Smooth muscle cell (in vitro differentiated cells): Measurements from ENCODE around the gene ZNF521. TPM values are rescaled to one million over a fixed set of nuclear protein-coding genes. Genes with fewer than 3 reads are reported as not detected.

Experiments used
- DNase-seq: peaks from one replicate; lab custom pipeline; 2025; ENCODE audit not compliant: unreplicated experiment; lab: John Stamatoyannopoulos, UW
- H2AFZ ChIP-seq: fragments of 200-600 bp; sonication (generic); 2 replicates; pipeline ENCODE4 v1.6.0; 2016; ENCODE audit warnings: antibody characterized with exemption, low read depth, mild to moderate bottlenecking
- H3F3A ChIP-seq: fragments of 200-600 bp; sonication (generic); 2 replicates; pipeline ENCODE4 v1.6.0; 2017; ENCODE audit warnings: antibody characterized with exemption, low read depth
- H3K27ac ChIP-seq: fragments of 200-600 bp; sonication (generic); 2 replicates; pipeline ENCODE4 v1.5.1; 2016; ENCODE audit warnings: low read depth, mild to moderate bottlenecking
- H3K27me3 ChIP-seq: fragments of 200-600 bp; sonication (generic); 2 replicates; pipeline ENCODE4 v1.6.1; 2016; ENCODE audit warnings: low read depth, mild to moderate bottlenecking
- H3K36me3 ChIP-seq: fragments of 200-600 bp; sonication (generic); 2 replicates; pipeline ENCODE4 v1.5.1; 2016; ENCODE audit warnings: low read depth
- H3K4me1 ChIP-seq: fragments of 200-600 bp; sonication (generic); 2 replicates; pipeline ENCODE4 v1.5.1; 2016; ENCODE audit warnings: low read depth
- H3K4me2 ChIP-seq: fragments of 200-600 bp; sonication (generic); 2 replicates; pipeline ENCODE4 v1.6.0; 2016; ENCODE audit warnings: mild to moderate bottlenecking
- H3K4me3 ChIP-seq: fragments of 200-600 bp; sonication (generic); 2 replicates; pipeline ENCODE4 v1.5.1; 2016; ENCODE audit warnings: mild to moderate bottlenecking
- H3K79me2 ChIP-seq: fragments of 200-600 bp; sonication (generic); 2 replicates; pipeline ENCODE4 v1.6.0; 2016; ENCODE audit warnings: low read depth, mild to moderate bottlenecking
- H3K9ac ChIP-seq: fragments of 200-600 bp; sonication (generic); 2 replicates; pipeline ENCODE4 v1.6.0; 2016; ENCODE audit warnings: low read depth
- H3K9me3 ChIP-seq: fragments of 200-600 bp; sonication (generic); replicated peaks from 2 replicates; pipeline ENCODE4 v1.5.1; 2016; ENCODE audit warnings: low read depth
- H4K20me1 ChIP-seq: fragments of 200-600 bp; sonication (generic); 2 replicates; pipeline ENCODE4 v1.6.0; 2016; ENCODE audit warnings: low read depth
- WGBS: methylation state at CpG from one replicate; pipeline ENCODE4 v1.1.7; 2016; ENCODE audit warnings: low lambda C conversion rate; 5-methylcytosine and 5-hydroxymethylcytosine counted together
- polyA plus RNA-seq: library from polyadenylated mRNA; unstranded; fragments of >200 nt; fragmentation: Nextera tagmentation; extraction: Ambion mirVana; gene quantifications from 2 replicates; pipeline ENCODE4 v1.2.1, GENCODE V29; 2016
- total RNA-seq: library from RNA; depleted of rRNA; stranded (reverse); fragments of >200 nt; gene quantifications from 2 replicates; pipeline ENCODE4 v1.2.3, GENCODE V29; 2014
- TF ChIP-seq, protein P1 (sequence below): fragments of 200-600 bp; sonication (generic); IDR thresholded peaks from 2 replicates; pipeline ENCODE4 v1.5.1; 2017; ENCODE audit warnings: borderline replicate concordance, mild to moderate bottlenecking, antibody characterized with exemption; ENCODE audit not compliant: insufficient read depth, poor library complexity, severe bottlenecking

The ZNF521 gene
- total and polyA plus RNA-seq, 2 experiments from 2014 or later = 19.9 to 36.4 TPM

DNA sequence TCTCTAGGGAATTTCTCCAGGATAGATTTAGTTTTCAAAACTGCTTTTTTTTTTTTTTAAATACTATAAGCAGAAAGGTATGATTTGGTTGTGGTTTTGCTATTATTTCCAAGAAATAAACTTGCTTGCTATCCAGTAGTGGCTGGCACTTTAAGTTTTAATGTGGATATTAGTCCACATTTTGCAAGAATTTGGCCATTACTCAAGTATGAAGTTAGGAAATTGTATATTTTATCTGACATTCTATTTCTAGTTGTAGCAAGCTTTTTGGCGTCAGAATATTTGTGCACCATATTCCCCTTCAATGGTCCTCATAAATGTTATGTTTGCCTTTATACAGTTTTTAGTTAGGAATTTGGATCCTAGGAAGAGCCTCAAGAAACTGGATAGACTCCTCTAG is 226.3 kb downstream of the ZNF521 start:
- Histone ChIP-seq H3K27ac (no peak overlapping the region), H3K4me2 (no peak overlapping the region), H4K20me1 (peaks cover 4% of the 10 kb centered on the region), H2AFZ (no peak overlapping the region), H3K36me3 (no peaks in the 10 kb centered on the region), H3K9me3 (no peaks in the 10 kb centered on the region), H3K9ac (no peak overlapping the region), H3F3A (no peaks in the 10 kb centered on the region), H3K27me3 (no peaks in the 10 kb centered on the region), H3K79me2 (peaks cover 4% of the 10 kb centered on the region), H3K4me1 (no peaks in the 10 kb centered on the region), H3K4me3 (no peak overlapping the region)
- TF ChIP-seq, protein P1, sequence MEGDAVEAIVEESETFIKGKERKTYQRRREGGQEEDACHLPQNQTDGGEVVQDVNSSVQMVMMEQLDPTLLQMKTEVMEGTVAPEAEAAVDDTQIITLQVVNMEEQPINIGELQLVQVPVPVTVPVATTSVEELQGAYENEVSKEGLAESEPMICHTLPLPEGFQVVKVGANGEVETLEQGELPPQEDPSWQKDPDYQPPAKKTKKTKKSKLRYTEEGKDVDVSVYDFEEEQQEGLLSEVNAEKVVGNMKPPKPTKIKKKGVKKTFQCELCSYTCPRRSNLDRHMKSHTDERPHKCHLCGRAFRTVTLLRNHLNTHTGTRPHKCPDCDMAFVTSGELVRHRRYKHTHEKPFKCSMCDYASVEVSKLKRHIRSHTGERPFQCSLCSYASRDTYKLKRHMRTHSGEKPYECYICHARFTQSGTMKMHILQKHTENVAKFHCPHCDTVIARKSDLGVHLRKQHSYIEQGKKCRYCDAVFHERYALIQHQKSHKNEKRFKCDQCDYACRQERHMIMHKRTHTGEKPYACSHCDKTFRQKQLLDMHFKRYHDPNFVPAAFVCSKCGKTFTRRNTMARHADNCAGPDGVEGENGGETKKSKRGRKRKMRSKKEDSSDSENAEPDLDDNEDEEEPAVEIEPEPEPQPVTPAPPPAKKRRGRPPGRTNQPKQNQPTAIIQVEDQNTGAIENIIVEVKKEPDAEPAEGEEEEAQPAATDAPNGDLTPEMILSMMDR = no peak
- DNase-seq = no peak
- WGBS = 95% methylated on average over 1 of the region's 1 CpG

- WGBS = 87% methylated on average over 6 of the region's 6 CpGs
- peaks cover 4% of the 10 kb centered on the region for H4K20me1 ChIP-seq
- H3K27me3 ChIP-seq = no peaks in the 10 kb centered on the region
- H3K4me1 ChIP-seq = no peaks in the 10 kb centered on the region
- no peak overlapping the region for H3K4me2 ChIP-seq
- H3K9ac ChIP-seq = no peak overlapping the region
- H3K27ac ChIP-seq = peak overlapping the region; percentile 23
- H2AFZ ChIP-seq = no peak overlapping the region
- no peak overlapping the region for H3K4me3 ChIP-seq
- DNase-seq = no peak
- no peaks in the 10 kb centered on the region for H3K36me3 ChIP-seq
- TF ChIP-seq, protein P1 = no peak
- peaks cover 6% of the 10 kb centered on the region for H3K79me2 ChIP-seq
- H3F3A ChIP-seq = no peaks in the 10 kb centered on the region
- no peaks in the 10 kb centered on the region for H3K9me3 ChIP-seq
These were observed 228.3 kb downstream of the ZNF521 start for GRCh38 chr18:25123438-25124232.

- Histone ChIP-seq H3K4me1 (no peaks in the 10 kb centered on the region), H3K4me2 (no peak overlapping the region), H3K9ac (no peak overlapping the region), H2AFZ (no peak overlapping the region), H3K27me3 (no peaks in the 10 kb centered on the region), H3K36me3 (no peaks in the 10 kb centered on the region), H4K20me1 (peaks cover 4% of the 10 kb centered on the region), H3K9me3 (no peaks in the 10 kb centered on the region), H3K4me3 (no peak overlapping the region), H3K79me2 (peaks cover 11% of the 10 kb centered on the region), H3K27ac (no peak overlapping the region), H3F3A (no peaks in the 10 kb centered on the region)
- TF ChIP-seq, protein P1 = no peak
- WGBS = 100% methylated on average over 2 of the region's 2 CpGs
- DNase-seq = no peak
These were observed 230.5 kb downstream of the ZNF521 start for GRCh38 chr18:25121442-25121841.

DNA sequence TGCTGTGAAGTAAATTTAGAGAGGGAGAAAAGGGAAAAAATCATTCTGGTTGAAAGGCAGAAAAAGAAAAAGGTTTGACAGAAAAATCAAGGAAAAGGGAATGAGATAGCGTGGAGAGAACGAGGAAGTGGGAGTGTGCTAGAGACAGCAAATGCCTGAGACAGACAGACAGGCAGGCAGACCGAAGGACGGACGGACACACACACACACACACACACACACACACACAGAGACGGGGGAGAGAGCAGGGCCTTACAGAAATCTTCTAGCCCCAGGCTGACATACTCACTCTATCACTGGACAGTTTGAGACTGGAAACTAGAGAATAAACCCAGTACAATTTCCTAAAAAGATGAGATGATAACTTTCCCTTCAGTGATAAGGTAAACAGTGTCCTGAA is 238.4 kb downstream of the ZNF521 start:
- no peak overlapping the region for H3K4me3 ChIP-seq
- H3K27ac ChIP-seq = no peak overlapping the region
- WGBS = 77% methylated on average over 6 of the region's 6 CpGs
- H3K9me3 ChIP-seq = no peaks in the 10 kb centered on the region
- TF ChIP-seq, protein P1 = no peak
- no peaks in the 10 kb centered on the region for H3K27me3 ChIP-seq
- peaks cover 44% of the 10 kb centered on the region for H3K4me1 ChIP-seq
- H3F3A ChIP-seq = peaks cover 11% of the 10 kb centered on the region
- H3K4me2 ChIP-seq = no peak overlapping the region
- DNase-seq = no peak
- H3K36me3 ChIP-seq = no peaks in the 10 kb centered on the region
- H2AFZ ChIP-seq = no peak overlapping the region
- H3K79me2 ChIP-seq = peaks cover 4% of the 10 kb centered on the region
- no peak overlapping the region for H3K9ac ChIP-seq
- peaks cover 5% of the 10 kb centered on the region for H4K20me1 ChIP-seq
